B cell (primary cell): ENCODE data around the gene CAMK1D. TPM values are rescaled to one million over a fixed set of nuclear protein-coding genes. Genes with fewer than 3 reads are reported as not detected.

Experiments
- ATAC-seq: fragments of 200-7000 bp; cut with Tn5 transposase; one replicate; pipeline ENCODE4 v1.10.0; 2021; ENCODE audit warnings: low read depth, mild to moderate bottlenecking, moderate number of reproducible peaks, moderate library complexity
- CTCF ChIA-PET: fragments of 350-600 bp; sonication (Branson Sonifier 250); formaldehyde crosslinking; loops from one replicate; lab custom pipeline; 2021; ENCODE audit warnings: antibody characterized with exemption, inconsistent platforms; lab: Charles Lee
- POLR2A ChIA-PET: fragments of 350-600 bp; sonication (Branson Sonifier 250); formaldehyde crosslinking; loops from one replicate; lab custom pipeline; 2021; ENCODE audit warnings: antibody characterized with exemption; lab: Charles Lee
- DNase-seq: peaks from one replicate; pipeline ENCODE4 v3.0.0; 2013
- H2AFZ ChIP-seq: 2 replicates; pipeline ENCODE4 v1.6.1; 2012; ENCODE audit warnings: mild to moderate bottlenecking, low read depth, low read length; ENCODE audit not compliant: insufficient read depth, poor library complexity, severe bottlenecking
- H3K27ac ChIP-seq, 2 donors: 1 replicate in 1 of 2; 2 replicates in 1 of 2; pipeline ENCODE4 v1.5.1; 2012 to 2013; ENCODE audit warnings: low read length in 2 of 2, mild to moderate bottlenecking in 2 of 2, moderate library complexity in 1 of 2
- H3K27me3 ChIP-seq, 4 experiments: fragments of 200-600 bp in 1 of 4; sonication (generic) in 1 of 4; replicated peaks in 1 of 4; 1 replicate in 2 of 4; 2 replicates in 2 of 4; pipeline versions ENCODE4 v1.6.1 to v1.7.0; 2013 to 2016; ENCODE audit warnings: low read length in 3 of 4, mild to moderate bottlenecking in 2 of 4, mixed read lengths in 1 of 4, moderate library complexity in 1 of 4; ENCODE audit not compliant: insufficient read depth in 4 of 4, control insufficient read depth in 3 of 4; ENCODE audit errors: control extremely low read depth in 1 of 4
- H3K36me3 ChIP-seq, 2 experiments: replicated peaks in 1 of 2; 1 replicate in 1 of 2; 2 replicates in 1 of 2; pipeline versions ENCODE4 v1.6.1 to v1.7.1; 2013; ENCODE audit warnings: low read length in 1 of 2; ENCODE audit not compliant: insufficient read depth in 2 of 2, control insufficient read depth in 1 of 2; ENCODE audit errors: control extremely low read depth in 1 of 2, extremely low read depth in 1 of 2
- H3K4me1 ChIP-seq, 2 donors: fragments of 200-600 bp in 1 of 2; sonication (generic) in 1 of 2; 1 replicate in 1 of 2; 2 replicates in 1 of 2; pipeline versions ENCODE4 v1.5.1 to v1.6.1; 2013 to 2017; ENCODE audit warnings: low read length in 2 of 2; ENCODE audit not compliant: control insufficient read depth in 2 of 2, insufficient read depth in 2 of 2
- H3K4me2 ChIP-seq: replicated peaks from 2 replicates; pipeline ENCODE3; 2012; ENCODE audit warnings: mild to moderate bottlenecking, low read depth, low read length; ENCODE audit not compliant: poor library complexity, severe bottlenecking
- H3K4me3 ChIP-seq, 5 experiments: fragments of 200-600 bp in 1 of 5; sonication (generic) in 1 of 5; 1 replicate in 3 of 5; 2 replicates in 2 of 5; pipeline versions ENCODE4 v1.5.1 to v1.7.0; 2011 to 2016; ENCODE audit warnings: low read length in 4 of 5, mild to moderate bottlenecking in 4 of 5, low read depth in 2 of 5, control low read depth in 1 of 5, moderate library complexity in 1 of 5; ENCODE audit not compliant: insufficient read depth in 1 of 5; ENCODE audit errors: control extremely low read depth in 1 of 5, extremely low read depth in 1 of 5
- H3K79me2 ChIP-seq: fragments of 200-600 bp; sonication (generic); one replicate; pipeline ENCODE4 v1.6.0; 2016; ENCODE audit warnings: low read length; ENCODE audit not compliant: control insufficient read depth, insufficient read depth
- H3K9ac ChIP-seq: fragments of 200-600 bp; sonication (generic); 2 replicates; pipeline ENCODE4 v1.6.1; 2017; ENCODE audit warnings: mild to moderate bottlenecking, low read length, moderate library complexity
- H3K9me3 ChIP-seq, 3 donors: one replicate each; pipeline versions ENCODE4 v1.6.1 to v1.7.1; 2013; ENCODE audit warnings: low read length in 2 of 3; ENCODE audit not compliant: control insufficient read depth in 2 of 3, insufficient read depth in 1 of 3; ENCODE audit errors: control extremely low read depth in 1 of 3
- H4K20me1 ChIP-seq: 2 replicates; pipeline ENCODE4 v1.6.0; 2012; ENCODE audit warnings: mild to moderate bottlenecking, low read length; ENCODE audit not compliant: insufficient read depth, control insufficient read depth, poor library complexity, severe bottlenecking
- H3K27ac Mint-ChIP-seq: one replicate; pipeline ENCODE4 v1.8.0; 2021; ENCODE audit warnings: mixed read lengths
- H3K27me3 Mint-ChIP-seq: one replicate; pipeline ENCODE4 v1.8.0; 2021; ENCODE audit warnings: mixed read lengths
- H3K4me1 Mint-ChIP-seq: one replicate; pipeline ENCODE4 v1.8.0; 2021; ENCODE audit warnings: mixed read lengths
- H3K4me3 Mint-ChIP-seq: one replicate; pipeline ENCODE4 v1.8.0; 2021; ENCODE audit warnings: mixed read lengths
- H3K9me3 Mint-ChIP-seq: one replicate; pipeline ENCODE4 v1.8.0; 2022; ENCODE audit warnings: mixed read lengths; ENCODE audit not compliant: insufficient read depth
- CTCF ChIP-seq: fragments of 200-600 bp; IDR thresholded peaks from one replicate; pipeline ENCODE4 v1.8.0; 2022; ENCODE audit warnings: antibody characterized with exemption, mild to moderate bottlenecking
- EZH2 ChIP-seq: IDR thresholded peaks from 2 replicates; pipeline ENCODE4 v1.6.1; 2012; ENCODE audit warnings: borderline replicate concordance, low read depth, mild to moderate bottlenecking, moderate library complexity, low read length; ENCODE audit not compliant: insufficient read depth, poor library complexity, severe bottlenecking
- WGBS: methylation state at CpG from one replicate; pipeline ENCODE4 v1.1.5; 2013; ENCODE audit warnings: missing lambda C conversion rate; ENCODE audit not compliant: insufficient coverage; 5-methylcytosine and 5-hydroxymethylcytosine counted together
- intact Hi-C: fragments of 100-400 bp; cut with micrococcal nuclease; formaldehyde crosslinking; loops from one replicate; pipeline ENCODE4 v1.10.0; 2022
- polyA plus RNA-seq: library from polyadenylated mRNA; depleted of rRNA; stranded (reverse); fragments of >200 nt; gene quantifications from 2 replicates; pipeline ENCODE4 v1.2.3, GENCODE V29; 2012
- total RNA-seq, 2 donors: library from RNA; stranded (reverse); fragments of 120-200 nt in 1 of 2; gene quantifications; 1 replicate in 1 of 2; 2 replicates in 1 of 2; pipeline versions ENCODE4 v1.2.3 to v1.2.4, GENCODE V29; 2013 to 2022

CAMK1D gene
- total and polyA plus RNA-seq, 2 donors (not counting 1 experiment from before 2014, with no cell fraction given) = 34.1 to 69.7 TPM

GRCh38 chr10:12351889-12352288 is 2.5 kb downstream of the CAMK1D start:
- DNase-seq (no peak), ATAC-seq (no peak)
- no peak overlapping the region for H2AFZ ChIP-seq
- peaks cover 42 to 55% of the 10 kb centered on the region in 2 donors for H3K4me1 ChIP-seq
- peak overlapping the region in 1 of 5 experiments; percentile 76 for H3K4me3 ChIP-seq
- TF ChIP-seq CTCF = no peak
- no peak for TF ChIP-seq EZH2
- POLR2A ChIA-PET = interaction anchor here (0.6 to 4.4 kb wide), 4 partner anchors 11 to 87 kb away, joined by 3 to 39 read pairs (median 3); no protein-coding TSS in a partner anchor
- Mint-ChIP-seq H3K4me3 (peak overlapping the region; percentile 99), H3K9me3 (no peaks in the 10 kb centered on the region), H3K4me1 (peaks cover 70% of the 10 kb centered on the region), H3K27ac (peak overlapping the region; percentile 70), H3K27me3 (no peaks in the 10 kb centered on the region)
- H3K9me3 ChIP-seq = no peaks in the 10 kb centered on the region
- H3K9ac ChIP-seq = peak overlapping the region; percentile 81
- peaks cover 79% of the 10 kb centered on the region for H3K79me2 ChIP-seq
- intact Hi-C loops = loop anchor here (2.0 to 10.0 kb wide), 4 partner anchors 15 to 133 kb away; no protein-coding TSS in a partner anchor
- WGBS = 100% methylated on average over 1 of the region's 2 CpGs
- peaks cover 0 to 11% of the 10 kb centered on the region in 2 experiments for H3K36me3 ChIP-seq
- H3K4me2 ChIP-seq = peak overlapping the region; percentile 76
- CTCF ChIA-PET = interaction anchor here (0.7 to 4.4 kb wide), 4 partner anchors 9 to 137 kb away, joined by 3 to 42 read pairs (median 4); no protein-coding TSS in a partner anchor
- H4K20me1 ChIP-seq = peaks cover 51% of the 10 kb centered on the region
- peak overlapping the region in 1 of 2 donors; percentile 94 for H3K27ac ChIP-seq
- no peaks in the 10 kb centered on the region for H3K27me3 ChIP-seq
